CD4-positive, alpha-beta memory T cell (primary cell): ENCODE measurements around the gene TRIM59. TPM values are rescaled to one million over a fixed set of nuclear protein-coding genes. Genes with fewer than 3 reads are reported as not detected.

Source experiments
- CTCF ChIA-PET: fragments of 350-600 bp; sonication (Branson Sonifier 250); formaldehyde crosslinking; loops from one replicate; lab custom pipeline; 2021; ENCODE audit warnings: inconsistent platforms; ENCODE audit not compliant: partially characterized antibody; lab: Charles Lee
- POLR2A ChIA-PET: fragments of 350-600 bp; sonication (Branson Sonifier 250); formaldehyde crosslinking; loops from one replicate; lab custom pipeline; 2021; ENCODE audit not compliant: partially characterized antibody; lab: Charles Lee
- DNase-seq, 5 donors: peaks; one replicate each; pipeline versions ENCODE4 v3.0.0 to v3.0.0-alpha.2; 2020 to 2022; ENCODE audit warnings: mixed read lengths in 1 of 5
- H3K27ac ChIP-seq: one replicate; pipeline ENCODE4 v1.7.0; 2013; ENCODE audit warnings: low read depth, low read length
- H3K27me3 ChIP-seq: 2 replicates; pipeline ENCODE4 v1.7.0; 2013; ENCODE audit warnings: mild to moderate bottlenecking, low read length, moderate library complexity; ENCODE audit not compliant: insufficient read depth
- H3K36me3 ChIP-seq: 2 replicates; pipeline ENCODE4 v1.7.0; 2013; ENCODE audit warnings: mild to moderate bottlenecking, low read length, moderate library complexity; ENCODE audit not compliant: insufficient read depth
- H3K4me1 ChIP-seq: 2 replicates; pipeline ENCODE4 v1.7.0; 2013; ENCODE audit warnings: mild to moderate bottlenecking, low read length, moderate library complexity; ENCODE audit not compliant: insufficient read depth
- H3K4me3 ChIP-seq, 2 donors: one replicate each; pipeline ENCODE4 v1.7.0; 2013; ENCODE audit warnings: low read length in 2 of 2, mild to moderate bottlenecking in 1 of 2
- H3K9me3 ChIP-seq, 2 donors: one replicate each; pipeline ENCODE4 v1.7.0; 2013; ENCODE audit warnings: low read length in 2 of 2, control low read depth in 1 of 2; ENCODE audit not compliant: control insufficient read depth in 1 of 2
- H3K27ac Mint-ChIP-seq, 7 donors: one replicate each; pipeline ENCODE4 v1.8.0; 2020 to 2021; ENCODE audit warnings: mixed read lengths in 7 of 7, mild to moderate bottlenecking in 6 of 7, inconsistent platforms in 3 of 7, moderate library complexity in 3 of 7
- H3K27me3 Mint-ChIP-seq, 2 donors: one replicate each; pipeline ENCODE4 v1.8.0; 2020 to 2021; ENCODE audit warnings: mixed read lengths in 2 of 2
- H3K36me3 Mint-ChIP-seq, 2 donors: one replicate each; pipeline ENCODE4 v1.8.0; 2020 to 2021; ENCODE audit warnings: mixed read lengths in 2 of 2, inconsistent platforms in 1 of 2, mild to moderate bottlenecking in 1 of 2
- H3K4me1 Mint-ChIP-seq, 4 donors: one replicate each; pipeline ENCODE4 v1.8.0; 2020 to 2021; ENCODE audit warnings: mixed read lengths in 4 of 4, mild to moderate bottlenecking in 1 of 4
- H3K4me3 Mint-ChIP-seq, 8 donors: one replicate each; pipeline ENCODE4 v1.8.0; 2020 to 2021; ENCODE audit warnings: mixed read lengths in 8 of 8, mild to moderate bottlenecking in 7 of 8, moderate library complexity in 6 of 8, inconsistent platforms in 3 of 8
- H3K9me3 Mint-ChIP-seq, 8 donors: one replicate each; pipeline ENCODE4 v1.8.0; 2020 to 2021; ENCODE audit warnings: mixed read lengths in 8 of 8, mild to moderate bottlenecking in 5 of 8, inconsistent platforms in 3 of 8, moderate library complexity in 1 of 8
- intact Hi-C: fragments of 100-400 bp; cut with micrococcal nuclease; formaldehyde crosslinking; loops from one replicate; pipeline ENCODE4 v1.15.1; 2023
- polyA plus RNA-seq, 2 donors: library from polyadenylated mRNA; unstranded; fragments of 300-500 nt; fragmentation: Illumina TruSeq; gene quantifications; one replicate each; pipeline ENCODE4 v1.2.3, GENCODE V29; 2021
- total RNA-seq, 2 experiments: library from RNA; stranded (reverse); gene quantifications; one replicate each; pipeline ENCODE4 v1.2.3, GENCODE V29; 2021

Gene TRIM59
- total and polyA plus RNA-seq, 4 experiments from 2014 or later = 21.6 to 31.5 (median 27.3) TPM

- no peaks in the 10 kb centered on the region for H3K27me3 ChIP-seq
- H3K27ac Mint-ChIP-seq = peak overlapping the region in 1 of 7 donors; percentile 55
- DNase-seq = no peak
- intact Hi-C loops = no loop called here
- H3K9me3 Mint-ChIP-seq = no peaks in the 10 kb centered on the region
- no peaks in the 10 kb centered on the region for H3K27me3 Mint-ChIP-seq
- no peak overlapping the region for H3K27ac ChIP-seq
- H3K4me1 Mint-ChIP-seq = peaks cover 31 to 67% (median 50%) of the 10 kb centered on the region in 4 donors
- ChIA-PET CTCF (interaction anchor here (0.9 to 1.7 kb wide), 2 partner anchors 9 to 408 kb away, joined by 3 to 5 read pairs; partner anchors contain the start of gene TRIM59), POLR2A (interaction anchor here (1.4 kb wide), 1 partner anchor 9 kb away, joined by 4 read pairs; the partner anchor contains the start of gene TRIM59)
- no peaks in the 10 kb centered on the region for H3K9me3 ChIP-seq
- no peaks in the 10 kb centered on the region for H3K36me3 ChIP-seq
- H3K4me1 ChIP-seq = peaks cover 47% of the 10 kb centered on the region
- peaks cover 34 to 56% of the 10 kb centered on the region in 2 donors for H3K36me3 Mint-ChIP-seq
- no peak overlapping the region for H3K4me3 ChIP-seq
- H3K4me3 Mint-ChIP-seq = no peak overlapping the region
Measured at GRCh38 chr3:160440687-160441086, 8.9 kb downstream of the TRIM59 start.

GRCh38 chr3:160437083-160437455 is 12.5 kb downstream of the TRIM59 start:
- Mint-ChIP-seq H3K4me3 (peak overlapping the region in 3 of 8 donors; percentile 29 to 51 (median 47)), H3K4me1 (peaks cover 28 to 64% (median 48%) of the 10 kb centered on the region in 4 donors), H3K9me3 (no peaks in the 10 kb centered on the region), H3K36me3 (peaks cover 46 to 74% of the 10 kb centered on the region in 2 donors), H3K27ac (peak overlapping the region in 4 of 7 donors; percentile 12 to 70 (median 27)), H3K27me3 (no peaks in the 10 kb centered on the region)
- intact Hi-C loops = no loop called here
- Histone ChIP-seq H3K4me1 (peaks cover 42% of the 10 kb centered on the region), H3K27ac (no peak overlapping the region), H3K4me3 (no peak overlapping the region), H3K36me3 (peaks cover 9% of the 10 kb centered on the region), H3K9me3 (no peaks in the 10 kb centered on the region), H3K27me3 (no peaks in the 10 kb centered on the region)
- ChIA-PET POLR2A (interaction anchor here (1.7 kb wide), 1 partner anchor 9 kb away, joined by 6 read pairs; no protein-coding TSS in a partner anchor), CTCF (interaction anchor here (1.9 to 4.2 kb wide), 2 partner anchors 12 to 25 kb away, joined by 10 to 17 read pairs; partner anchors contain the start of gene TRIM59)
- DNase-seq = no peak

- no peaks in the 10 kb centered on the region for H3K27me3 ChIP-seq
- H3K27ac ChIP-seq = no peak overlapping the region
- no peak for DNase-seq
- H3K36me3 Mint-ChIP-seq = peaks cover 54 to 79% of the 10 kb centered on the region in 2 donors
- no peak overlapping the region for H3K27ac Mint-ChIP-seq
- no peaks in the 10 kb centered on the region for H3K9me3 ChIP-seq
- H3K4me3 Mint-ChIP-seq = peak overlapping the region in 1 of 8 donors; percentile 54
- H3K4me1 Mint-ChIP-seq = peaks cover 28 to 55% (median 45%) of the 10 kb centered on the region in 4 donors
- no peaks in the 10 kb centered on the region for H3K9me3 Mint-ChIP-seq
- intact Hi-C loops = no loop called here
- peaks cover 36% of the 10 kb centered on the region for H3K4me1 ChIP-seq
- ChIA-PET CTCF (interaction anchor here (0.8 to 4.2 kb wide), 3 partner anchors 9 to 24 kb away, joined by 3 to 17 read pairs (median 10); partner anchors contain the start of gene TRIM59), POLR2A (interaction anchor here (1.4 to 1.7 kb wide), 2 partner anchors 11 to 13 kb away, joined by 6 to 8 read pairs; partner anchors contain the start of gene TRIM59)
- peaks cover 9% of the 10 kb centered on the region for H3K36me3 ChIP-seq
- no peak overlapping the region for H3K4me3 ChIP-seq
- H3K27me3 Mint-ChIP-seq = no peaks in the 10 kb centered on the region
Measured at GRCh38 chr3:160435747-160436146, 13.8 kb downstream of the TRIM59 start.

- peaks cover 11% of the 10 kb centered on the region for H3K36me3 ChIP-seq
- no peak overlapping the region for H3K4me3 Mint-ChIP-seq
- no peak overlapping the region for H3K27ac Mint-ChIP-seq
- H3K4me3 ChIP-seq = no peak overlapping the region
- H3K4me1 ChIP-seq = peaks cover 36% of the 10 kb centered on the region
- H3K36me3 Mint-ChIP-seq = peaks cover 54 to 79% of the 10 kb centered on the region in 2 donors
- DNase-seq = no peak
- H3K27ac ChIP-seq = no peak overlapping the region
- H3K9me3 ChIP-seq = no peaks in the 10 kb centered on the region
- ChIA-PET POLR2A (interaction anchor here (0.9 to 1.4 kb wide), 2 partner anchors 9 to 14 kb away, joined by 3 to 8 read pairs; partner anchors contain the start of gene TRIM59), CTCF (interaction anchor here (1.9 to 4.2 kb wide), 2 partner anchors 14 to 23 kb away, joined by 10 to 17 read pairs; partner anchors contain the start of gene TRIM59)
- no peaks in the 10 kb centered on the region for H3K9me3 Mint-ChIP-seq
- H3K27me3 Mint-ChIP-seq = no peaks in the 10 kb centered on the region
- peaks cover 26 to 48% (median 41%) of the 10 kb centered on the region in 4 donors for H3K4me1 Mint-ChIP-seq
- no peaks in the 10 kb centered on the region for H3K27me3 ChIP-seq
- intact Hi-C loops = no loop called here
Measured at GRCh38 chr3:160435095-160435494, 14.5 kb downstream of the TRIM59 start.

- Mint-ChIP-seq H3K4me3 (no peak overlapping the region), H3K36me3 (peaks cover 47 to 73% of the 10 kb centered on the region in 2 donors), H3K27me3 (no peaks in the 10 kb centered on the region), H3K27ac (no peak overlapping the region), H3K4me1 (peaks cover 24 to 41% (median 34%) of the 10 kb centered on the region in 4 donors), H3K9me3 (no peaks in the 10 kb centered on the region)
- Histone ChIP-seq H3K36me3 (peaks cover 12% of the 10 kb centered on the region), H3K27me3 (no peaks in the 10 kb centered on the region), H3K9me3 (no peaks in the 10 kb centered on the region), H3K4me1 (peaks cover 34% of the 10 kb centered on the region), H3K4me3 (no peak overlapping the region), H3K27ac (no peak overlapping the region)
- ChIA-PET POLR2A (interaction anchor here (0.9 kb wide), 1 partner anchor 8 kb away, joined by 3 read pairs; no protein-coding TSS in a partner anchor), CTCF (interaction anchor here (4.2 kb wide), 1 partner anchor 15 kb away, joined by 17 read pairs; the partner anchor contains the start of gene TRIM59)
- DNase-seq = no peak
- intact Hi-C loops = no loop called here
Measured at GRCh38 chr3:160434071-160434470, 15.5 kb downstream of the TRIM59 start.

GRCh38 chr3:160427832-160428424 is 21.7 kb downstream of the TRIM59 start:
- Mint-ChIP-seq H3K27me3 (no peaks in the 10 kb centered on the region), H3K9me3 (no peaks in the 10 kb centered on the region), H3K27ac (peak overlapping the region in 1 of 7 donors; percentile 24), H3K36me3 (peaks cover 39 to 73% of the 10 kb centered on the region in 2 donors), H3K4me1 (peaks cover 0 to 5% (median 2%) of the 10 kb centered on the region in 4 donors), H3K4me3 (no peak overlapping the region)
- H3K4me3 ChIP-seq = no peak overlapping the region
- no peaks in the 10 kb centered on the region for H3K27me3 ChIP-seq
- no peak for DNase-seq
- no peak overlapping the region for H3K27ac ChIP-seq
- H3K9me3 ChIP-seq = no peaks in the 10 kb centered on the region
- no peaks in the 10 kb centered on the region for H3K4me1 ChIP-seq
- ChIA-PET CTCF (interaction anchor here (1.1 to 2.0 kb wide), 3 partner anchors 12 to 22 kb away, joined by 6 to 8 read pairs (median 8); partner anchors contain the start of gene TRIM59), POLR2A (no interaction called here)
- intact Hi-C loops = no loop called here
- H3K36me3 ChIP-seq = peaks cover 37% of the 10 kb centered on the region

GRCh38 chr3:160417311-160417710 is 32.3 kb downstream of the TRIM59 start:
- Histone ChIP-seq H3K27ac (no peak overlapping the region), H3K4me3 (no peak overlapping the region), H3K36me3 (peaks cover 4% of the 10 kb centered on the region), H3K4me1 (peaks cover 16% of the 10 kb centered on the region), H3K9me3 (no peaks in the 10 kb centered on the region), H3K27me3 (no peaks in the 10 kb centered on the region)
- intact Hi-C loops = no loop called here
- Mint-ChIP-seq H3K36me3 (peaks cover 8 to 57% of the 10 kb centered on the region in 2 donors), H3K27me3 (no peaks in the 10 kb centered on the region), H3K9me3 (no peaks in the 10 kb centered on the region), H3K4me1 (peaks cover 10 to 17% (median 13%) of the 10 kb centered on the region in 4 donors), H3K4me3 (no peak overlapping the region), H3K27ac (peak overlapping the region in 2 of 7 donors; percentile 7 to 38)
- POLR2A ChIA-PET = interaction anchor here (1.2 kb wide), 1 partner anchor 32 kb away, joined by 3 read pairs; the partner anchor contains the start of gene TRIM59
- DNase-seq = no peak
- CTCF ChIA-PET = interaction anchor here (0.9 to 3.2 kb wide), 3 partner anchors 179 to 530 kb away, joined by 3 to 25 read pairs (median 3); no protein-coding TSS in a partner anchor
